ENCODE data around the gene PRSS22. TPM values are rescaled to one million over a fixed set of nuclear protein-coding genes. Genes with fewer than 3 reads are reported as not detected.

PRSS22 gene
- total and polyA plus RNA-seq, 3 donors from 2014 or later, result 0.38 TPM; not detected in 2

DNA sequence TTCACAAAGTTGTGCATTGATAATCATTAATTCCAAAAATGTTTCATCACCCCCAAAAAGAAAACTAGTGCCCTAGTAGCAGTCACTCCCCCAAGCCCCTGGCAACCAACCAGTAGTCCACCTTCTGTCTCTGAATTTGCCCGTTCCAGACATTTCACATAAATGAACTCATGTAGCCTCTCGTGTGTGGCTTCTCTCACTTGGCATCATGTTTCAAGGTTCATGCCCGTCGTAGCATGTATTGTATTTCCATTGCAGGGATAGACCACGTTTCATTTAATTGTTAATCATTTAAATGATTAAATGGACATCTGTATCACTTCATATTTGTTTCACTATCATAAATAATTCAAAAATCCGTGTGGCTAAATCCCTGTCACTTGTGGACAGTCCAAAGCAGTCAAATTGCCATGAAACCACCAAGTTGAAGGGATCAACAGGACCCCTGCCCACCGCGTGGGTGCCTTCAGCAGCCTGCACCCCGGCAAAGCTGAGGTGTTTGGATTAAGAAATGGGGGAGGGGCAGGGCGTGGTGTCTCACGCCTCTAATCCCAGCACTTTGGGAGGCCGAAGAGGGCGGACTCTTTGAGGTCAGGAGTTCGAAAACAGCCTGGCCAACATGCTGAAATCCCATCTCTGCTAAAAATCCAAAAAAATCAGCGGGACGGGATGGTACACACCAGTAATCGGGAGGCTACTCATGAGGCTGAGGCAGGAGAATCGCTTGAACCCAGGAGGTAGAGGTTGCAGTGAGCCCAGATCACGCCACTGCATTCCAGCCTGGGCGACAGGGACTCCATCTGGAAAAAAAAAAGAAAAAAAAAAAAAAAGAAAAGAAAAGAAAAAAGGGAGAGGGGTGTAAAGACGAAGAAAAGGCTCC is 16.3 kb upstream of the PRSS22 start:
- H3K27ac ChIP-seq, result no peak overlapping the region
- no peaks in the 10 kb centered on the region for H3K4me1 ChIP-seq
- H3K9me3 ChIP-seq, result no peaks in the 10 kb centered on the region
- H3K36me3 ChIP-seq (ENCODE audit: low read depth, missing control alignments), result no peaks in the 10 kb centered on the region
- intact Hi-C loops (cut with DNase I; ENCODE audit: low total_unique reads), result no loop called here
- H3K4me3 ChIP-seq, result no peak overlapping the region
- TF ChIP-seq, protein P1, sequence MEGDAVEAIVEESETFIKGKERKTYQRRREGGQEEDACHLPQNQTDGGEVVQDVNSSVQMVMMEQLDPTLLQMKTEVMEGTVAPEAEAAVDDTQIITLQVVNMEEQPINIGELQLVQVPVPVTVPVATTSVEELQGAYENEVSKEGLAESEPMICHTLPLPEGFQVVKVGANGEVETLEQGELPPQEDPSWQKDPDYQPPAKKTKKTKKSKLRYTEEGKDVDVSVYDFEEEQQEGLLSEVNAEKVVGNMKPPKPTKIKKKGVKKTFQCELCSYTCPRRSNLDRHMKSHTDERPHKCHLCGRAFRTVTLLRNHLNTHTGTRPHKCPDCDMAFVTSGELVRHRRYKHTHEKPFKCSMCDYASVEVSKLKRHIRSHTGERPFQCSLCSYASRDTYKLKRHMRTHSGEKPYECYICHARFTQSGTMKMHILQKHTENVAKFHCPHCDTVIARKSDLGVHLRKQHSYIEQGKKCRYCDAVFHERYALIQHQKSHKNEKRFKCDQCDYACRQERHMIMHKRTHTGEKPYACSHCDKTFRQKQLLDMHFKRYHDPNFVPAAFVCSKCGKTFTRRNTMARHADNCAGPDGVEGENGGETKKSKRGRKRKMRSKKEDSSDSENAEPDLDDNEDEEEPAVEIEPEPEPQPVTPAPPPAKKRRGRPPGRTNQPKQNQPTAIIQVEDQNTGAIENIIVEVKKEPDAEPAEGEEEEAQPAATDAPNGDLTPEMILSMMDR (IDR thresholded peaks at IDR 0.05), result no peak
- no peak for TF ChIP-seq POLR2A (IDR thresholded peaks at IDR 0.05)
- DNase-seq, result no peak
- no peaks in the 10 kb centered on the region for H3K27me3 ChIP-seq
- WGBS, 2 donors, result 43 to 49% methylated on average over 21 of the region's 21 CpGs

DNA sequence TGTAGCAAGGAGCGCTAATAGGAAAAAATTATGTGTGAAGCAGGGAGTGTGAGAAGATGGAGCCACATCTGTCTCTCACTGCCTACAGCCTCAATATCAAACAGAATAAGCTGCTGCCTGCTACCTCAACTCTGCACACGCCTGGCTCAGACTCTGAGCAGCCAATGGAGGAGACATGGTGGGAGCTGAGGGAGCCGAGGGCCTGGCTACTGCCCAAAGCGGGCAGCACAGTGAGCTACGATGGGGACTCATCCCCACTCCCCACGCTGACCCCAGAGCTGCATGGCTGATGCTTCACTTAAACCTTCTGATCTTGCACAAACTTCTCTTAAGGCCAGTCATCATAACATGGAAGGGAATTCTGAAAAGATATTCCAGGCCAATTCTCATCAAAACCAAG is 14.0 kb upstream of the PRSS22 start:
- no peaks in the 10 kb centered on the region for H3K36me3 ChIP-seq (ENCODE audit: low read depth, missing control alignments)
- H3K27me3 ChIP-seq, result no peaks in the 10 kb centered on the region
- no peaks in the 10 kb centered on the region for H3K9me3 ChIP-seq
- intact Hi-C loops (cut with DNase I; ENCODE audit: low total_unique reads), result no loop called here
- H3K4me3 ChIP-seq, result no peak overlapping the region
- no peak overlapping the region for H3K27ac ChIP-seq
- DNase-seq, result no peak
- H3K4me1 ChIP-seq, result peaks cover 8% of the 10 kb centered on the region
- TF ChIP-seq, protein P1 (IDR thresholded peaks at IDR 0.05), result no peak
- no peak for TF ChIP-seq POLR2A (IDR thresholded peaks at IDR 0.05)
- WGBS, 2 donors, result 81 to 85% methylated on average over 6 of the region's 6 CpGs

DNA sequence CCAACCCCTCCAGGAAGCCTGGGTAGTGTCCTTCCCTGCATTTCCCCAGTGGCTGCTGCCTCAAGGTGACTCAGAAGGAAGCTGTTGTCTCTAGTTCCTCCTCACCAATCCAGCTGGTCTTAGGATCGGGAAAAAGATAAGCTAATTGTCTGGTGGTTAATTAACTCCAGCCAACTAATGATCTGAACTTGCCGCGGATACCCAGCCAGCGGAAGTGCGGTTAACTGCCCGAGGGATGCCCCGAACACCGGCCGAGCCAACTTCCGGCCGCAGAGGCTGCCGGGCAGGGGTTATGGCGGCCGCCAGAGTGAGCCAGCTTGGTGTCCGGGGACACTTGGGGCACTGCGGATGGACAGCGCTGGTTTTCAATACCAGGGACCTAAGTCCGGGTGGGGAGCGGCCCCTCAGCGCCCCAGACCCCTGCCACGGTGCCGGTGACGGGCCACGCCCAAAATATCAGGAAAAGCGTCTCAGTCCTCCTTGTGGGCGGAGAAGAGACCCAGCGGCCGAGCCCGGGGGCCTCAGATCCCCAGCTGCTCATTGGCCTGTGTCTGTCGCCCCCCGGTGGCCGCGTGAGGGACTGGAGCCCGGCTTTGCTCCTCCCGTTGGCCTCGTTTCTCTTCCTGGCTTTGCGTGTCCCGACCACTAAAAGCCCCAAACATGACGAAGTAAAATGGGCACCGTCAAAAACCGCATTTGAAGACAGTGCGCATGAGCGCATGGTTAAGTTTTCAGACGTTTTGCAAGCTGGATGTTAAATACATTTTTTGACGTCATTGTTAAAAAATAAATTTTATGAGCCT is 10.2 kb upstream of the PRSS22 start:
- Histone ChIP-seq H3K9me3 (no peaks in the 10 kb centered on the region), H3K4me1 (peaks cover 8% of the 10 kb centered on the region), H3K36me3 (ENCODE audit: low read depth, missing control alignments) (no peaks in the 10 kb centered on the region), H3K27ac (peak overlapping the region; percentile 70 to 92), H3K27me3 (no peaks in the 10 kb centered on the region), H3K4me3 (peak overlapping the region; percentile 46 to 90)
- intact Hi-C loops (cut with DNase I; ENCODE audit: low total_unique reads), result no loop called here
- TF ChIP-seq, protein P1 (IDR thresholded peaks at IDR 0.05), result peak; percentile 95 to 97 (median 97)
- TF ChIP-seq POLR2A (IDR thresholded peaks at IDR 0.05), result no peak
- WGBS, 2 donors, result 0 to 1% methylated on average over 42 to 45 of the region's 45 CpGs
- peak; percentile 97 for DNase-seq

DNA sequence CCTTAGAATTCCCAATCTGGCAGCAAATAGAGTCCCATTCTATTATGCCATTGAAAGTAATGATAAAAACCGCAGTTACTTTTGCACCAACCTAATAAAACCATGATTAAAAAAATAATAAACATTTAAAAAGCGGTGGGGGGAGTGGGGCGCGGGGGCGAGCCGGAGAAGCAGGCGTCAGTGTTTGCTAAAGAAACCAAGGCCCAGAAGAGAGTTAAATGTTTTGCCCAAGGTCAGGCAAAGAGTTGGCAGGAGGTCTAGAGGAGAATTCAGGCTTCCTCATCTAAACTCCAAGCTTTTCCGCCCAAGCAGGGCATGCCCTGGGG is 9.7 kb upstream of the PRSS22 start:
- TF ChIP-seq POLR2A (IDR thresholded peaks at IDR 0.05), result no peak
- TF ChIP-seq, protein P1 (IDR thresholded peaks at IDR 0.05), result no peak
- intact Hi-C loops (cut with DNase I; ENCODE audit: low total_unique reads), result no loop called here

More for the DNA sequence above, 9.7 kb upstream of the PRSS22 start:
- no peaks in the 10 kb centered on the region for H3K27me3 ChIP-seq
- peaks cover 8% of the 10 kb centered on the region for H3K4me1 ChIP-seq
- no peak for DNase-seq
- H3K36me3 ChIP-seq (ENCODE audit: low read depth, missing control alignments), result no peaks in the 10 kb centered on the region
- no peaks in the 10 kb centered on the region for H3K9me3 ChIP-seq
- 13 to 25% methylated on average over 8 of the region's 8 CpGs for WGBS, 2 donors
- peak overlapping the region; percentile 70 to 92 for H3K27ac ChIP-seq
- peak overlapping the region; percentile 46 to 90 for H3K4me3 ChIP-seq

Data from testis (tissue), 3 donors.